Inferior parietal cortex (tissue), 1 donor: ENCODE results near the gene SLC1A7.

Source experiments
- DNase-seq: peaks from one replicate; pipeline ENCODE4 v3.0.0-alpha.2; 2016; ENCODE audit errors: extremely low spot score

Gene SLC1A7

DNA sequence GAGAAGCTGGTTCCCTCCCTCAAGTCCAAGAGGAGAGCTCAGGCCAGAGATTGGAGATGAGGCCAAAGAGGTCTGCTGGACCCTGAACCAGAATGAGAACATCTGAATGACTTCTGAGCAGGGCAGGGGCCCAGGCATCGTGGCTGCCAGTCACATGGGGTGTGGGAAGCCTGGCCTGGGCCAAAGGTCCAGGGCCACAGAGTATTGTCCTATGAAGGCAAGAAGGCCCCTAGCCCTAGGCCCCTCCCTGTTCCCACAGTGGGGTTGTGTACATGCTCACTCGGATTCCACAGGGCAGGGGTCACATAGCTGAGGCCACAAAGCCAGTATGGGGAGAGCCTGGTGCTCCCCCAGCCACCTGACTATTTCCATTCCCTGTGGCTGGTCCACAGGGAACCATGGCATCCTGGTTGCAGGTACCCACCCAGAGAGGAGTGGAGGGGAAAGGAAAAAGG is 18.5 kb upstream of the SLC1A7 start:
- DNase-seq, result no peak

DNA sequence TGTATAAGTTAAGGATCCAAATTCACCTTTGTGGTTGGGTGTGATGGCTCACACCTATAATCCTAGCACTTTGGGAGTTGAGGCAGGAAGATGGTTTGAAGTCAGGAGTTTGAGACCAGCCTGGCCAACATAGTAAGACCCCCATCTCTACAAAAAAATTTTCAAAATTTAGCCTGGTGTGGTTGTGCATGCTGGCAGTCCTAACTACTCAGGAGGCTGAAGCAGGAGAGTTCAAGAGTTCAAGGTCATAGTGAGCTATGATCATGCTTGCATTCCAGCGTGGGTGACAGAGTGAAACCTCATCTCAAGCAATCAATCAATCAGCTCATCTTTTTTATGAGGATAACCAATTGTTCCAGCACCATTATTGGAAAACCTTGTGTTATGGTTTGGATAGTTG is 16.5 kb upstream of the SLC1A7 start:
- DNase-seq, result no peak

GRCh38 chr1:53156783-53157182 is 14.3 kb upstream of the SLC1A7 start:
- DNase-seq, result no peak

DNA sequence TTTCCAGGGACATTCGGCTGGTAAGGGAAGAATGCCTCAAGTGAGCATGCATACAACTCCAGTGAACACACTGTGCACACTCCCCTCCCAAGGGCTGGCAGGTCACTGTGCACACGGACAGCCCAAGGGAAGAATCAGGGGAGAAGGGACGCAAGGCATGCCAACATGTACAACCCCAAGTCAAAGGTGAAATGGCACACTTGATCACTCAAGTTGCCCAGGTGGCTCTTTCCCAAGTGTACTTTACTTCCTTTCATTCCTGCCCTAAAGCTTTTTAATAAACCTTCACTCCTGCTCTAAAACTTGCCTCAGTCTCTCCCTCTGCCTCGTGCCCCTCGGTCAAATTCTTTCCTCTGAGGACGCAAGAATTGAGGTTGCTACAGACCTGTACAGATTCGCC is 13.5 kb upstream of the SLC1A7 start:
- DNase-seq, result no peak

DNA sequence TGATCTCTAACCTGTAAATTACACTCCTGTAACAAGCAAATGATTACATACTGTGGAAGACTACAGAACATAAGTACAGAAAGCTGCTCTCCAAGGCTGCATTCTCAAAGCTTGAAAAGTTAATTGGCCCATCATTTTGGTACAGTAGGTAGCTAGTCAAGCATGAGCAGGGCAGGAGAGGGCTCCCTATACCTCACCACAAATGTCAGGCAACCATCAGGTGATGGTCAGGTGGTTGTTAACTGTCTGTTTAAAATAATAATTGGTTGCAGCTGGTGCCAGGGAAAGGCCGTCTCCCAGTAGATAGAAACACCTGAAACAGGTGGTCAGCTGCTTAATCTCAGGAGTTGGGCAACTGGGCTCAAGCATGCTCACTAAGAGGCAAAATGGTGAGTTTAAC is 13.1 kb upstream of the SLC1A7 start:
- no peak for DNase-seq

GRCh38 chr1:53154859-53155438 is 12.5 kb upstream of the SLC1A7 start:
- no peak for DNase-seq

GRCh38 chr1:53153752-53154151 is 11.3 kb upstream of the SLC1A7 start:
- DNase-seq, result no peak

- no peak for DNase-seq
Observed at GRCh38 chr1:53148123-53148522, 5.7 kb upstream of the SLC1A7 start.

DNA sequence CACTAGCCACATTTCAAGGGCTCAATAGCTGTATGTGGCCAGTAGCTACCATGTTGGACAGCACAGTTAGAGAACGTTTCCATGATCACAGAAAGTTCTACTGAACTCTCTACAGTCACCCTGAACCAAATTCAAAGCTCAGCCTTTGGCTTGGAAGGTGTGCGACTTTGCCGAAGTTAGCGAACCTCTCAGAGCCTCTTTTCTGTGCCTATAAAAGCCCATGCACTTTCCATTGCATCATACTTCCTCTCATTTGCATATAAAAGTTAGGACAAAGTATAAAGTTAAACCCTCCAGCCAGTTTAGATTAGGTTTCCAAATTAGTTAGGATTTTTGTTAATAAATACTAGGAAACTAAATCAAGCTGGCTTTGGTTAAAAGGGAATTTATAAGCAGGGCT is 4.7 kb upstream of the SLC1A7 start:
- DNase-seq, result no peak

GRCh38 chr1:53145942-53146708 is 3.7 kb upstream of the SLC1A7 start:
- no peak for DNase-seq

DNA sequence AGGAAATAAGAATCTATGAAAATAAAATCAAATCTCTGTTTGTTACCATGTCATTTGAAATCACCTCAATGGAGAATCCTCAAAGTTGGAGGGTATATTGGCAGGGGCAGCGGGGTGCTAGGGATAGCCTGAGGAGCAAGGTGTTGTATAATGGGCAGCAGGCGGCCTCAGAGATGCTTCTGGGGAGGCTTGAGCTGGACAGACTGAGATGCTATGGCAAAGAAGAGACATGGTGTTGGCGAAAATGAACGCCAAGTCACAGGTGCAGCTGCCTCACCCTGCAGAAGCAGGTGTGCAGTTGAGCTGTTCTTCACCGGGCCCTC is 3.1 kb upstream of the SLC1A7 start:
- DNase-seq, result no peak

DNA sequence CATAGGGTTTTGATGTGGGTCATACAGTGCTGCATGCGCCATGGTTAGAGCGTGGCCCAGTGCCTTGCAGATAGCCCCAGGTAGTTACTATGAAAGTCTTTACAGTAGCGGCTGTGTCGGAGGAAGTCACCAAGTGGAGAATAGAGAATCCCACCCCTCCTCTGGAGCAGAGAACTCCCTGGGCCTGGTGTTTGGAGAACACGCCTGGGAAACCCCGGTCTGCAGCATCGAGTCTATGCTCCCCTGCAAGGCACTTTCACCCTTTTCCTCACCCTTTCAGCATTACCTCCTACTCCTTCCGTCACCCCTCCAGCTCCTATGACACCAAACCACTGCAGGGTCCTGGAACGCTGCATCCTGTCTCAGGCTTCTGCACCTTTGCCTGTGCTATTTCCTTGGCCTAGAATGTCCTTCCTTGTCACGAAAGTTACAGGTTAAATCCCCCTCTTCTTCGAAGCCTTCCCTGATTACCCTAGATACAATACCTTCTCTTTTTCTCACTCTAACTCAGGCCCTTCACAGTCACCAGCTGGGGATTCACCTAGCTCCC is 2.7 kb upstream of the SLC1A7 start:
- no peak for DNase-seq

- DNase-seq, result no peak
Observed at GRCh38 chr1:53144201-53144600, 1.8 kb upstream of the SLC1A7 start.

DNA sequence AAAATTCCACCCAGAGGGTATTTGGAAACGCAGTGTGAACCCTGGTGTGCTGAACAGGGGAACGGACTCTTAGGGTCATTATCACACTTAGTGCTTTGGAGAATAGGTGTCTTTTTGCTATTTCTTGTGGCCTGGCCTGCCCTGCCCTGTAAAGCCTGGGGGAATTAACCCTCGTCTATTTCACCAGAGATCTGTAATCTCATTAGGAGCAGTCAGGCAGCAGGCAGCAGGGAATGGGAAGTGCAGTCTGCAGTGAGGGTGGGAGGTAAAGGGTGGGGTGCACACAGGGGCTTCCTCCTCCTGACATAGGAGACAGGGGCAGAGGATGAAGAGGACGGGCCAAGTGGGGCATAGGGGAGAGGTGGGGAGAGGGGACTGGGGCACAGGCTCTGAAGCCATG is 1.1 kb upstream of the SLC1A7 start:
- DNase-seq, result no peak

GRCh38 chr1:53141487-53142055 is 867 bp downstream of the SLC1A7 start:
- no peak for DNase-seq

GRCh38 chr1:53140451-53140850 is 2.0 kb downstream of the SLC1A7 start:
- DNase-seq, result no peak

DNA sequence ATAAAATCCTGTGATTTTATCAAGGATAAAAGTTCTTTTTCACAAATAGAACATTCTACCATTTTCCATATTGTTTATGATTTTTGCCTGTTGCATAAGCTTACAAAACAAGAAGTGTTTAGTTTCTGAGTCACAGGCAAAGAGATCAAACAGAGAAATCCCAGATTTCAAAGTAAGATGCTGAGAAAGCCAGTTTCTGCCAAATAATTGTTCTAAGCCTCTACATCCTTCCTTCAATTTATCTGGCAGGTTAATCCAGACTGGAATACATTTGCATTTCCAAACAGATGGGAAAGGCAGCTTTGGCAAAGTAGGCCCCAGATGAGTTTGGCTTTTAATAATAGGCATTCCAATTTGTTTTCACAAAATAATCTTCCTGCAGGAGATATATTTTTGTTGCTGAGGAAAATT is 2.5 kb downstream of the SLC1A7 start:
- DNase-seq, result peak; percentile 27

DNA sequence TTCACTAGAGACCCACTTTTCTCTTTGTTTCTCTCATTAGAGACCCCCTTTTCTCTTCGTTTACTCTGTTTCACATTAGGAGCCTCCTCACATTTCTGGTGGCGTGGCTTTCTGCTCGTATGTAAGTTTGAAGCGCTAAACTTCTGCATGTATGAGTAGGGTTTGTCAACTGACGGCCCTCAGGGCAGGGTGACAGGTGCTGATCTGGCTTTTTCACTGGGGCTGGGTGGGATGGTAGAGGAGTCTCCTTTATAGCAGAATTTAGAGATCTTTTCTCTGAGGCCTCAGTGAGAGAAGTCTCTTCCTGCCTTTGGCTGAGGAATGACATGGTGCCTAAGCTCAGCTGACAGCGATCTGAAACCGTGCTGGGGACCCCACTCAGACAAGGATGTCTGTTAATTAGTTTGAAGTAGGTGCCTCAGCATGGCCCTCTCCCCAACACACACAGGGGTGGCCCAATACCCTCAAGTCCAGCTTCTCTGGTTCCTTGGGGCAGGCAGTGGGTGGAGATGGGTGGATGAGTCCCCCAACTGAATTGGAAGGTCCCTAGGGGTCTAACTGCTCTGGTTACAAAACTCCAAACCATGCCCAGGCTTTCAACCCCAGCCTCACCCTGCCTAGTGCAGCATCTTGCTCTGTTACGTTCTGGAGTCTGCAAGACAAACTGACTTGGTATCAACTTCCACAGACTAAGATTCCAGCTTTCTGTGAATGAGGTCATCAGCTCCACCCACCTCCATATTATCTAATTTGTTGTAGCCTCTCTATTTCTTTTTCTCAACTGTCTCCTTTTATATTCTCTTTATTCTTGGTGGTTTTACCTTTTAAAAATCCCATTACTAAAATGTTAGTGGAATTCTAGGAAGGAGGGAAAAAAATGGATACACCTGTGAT is 3.2 kb downstream of the SLC1A7 start:
- DNase-seq, result no peak

DNA sequence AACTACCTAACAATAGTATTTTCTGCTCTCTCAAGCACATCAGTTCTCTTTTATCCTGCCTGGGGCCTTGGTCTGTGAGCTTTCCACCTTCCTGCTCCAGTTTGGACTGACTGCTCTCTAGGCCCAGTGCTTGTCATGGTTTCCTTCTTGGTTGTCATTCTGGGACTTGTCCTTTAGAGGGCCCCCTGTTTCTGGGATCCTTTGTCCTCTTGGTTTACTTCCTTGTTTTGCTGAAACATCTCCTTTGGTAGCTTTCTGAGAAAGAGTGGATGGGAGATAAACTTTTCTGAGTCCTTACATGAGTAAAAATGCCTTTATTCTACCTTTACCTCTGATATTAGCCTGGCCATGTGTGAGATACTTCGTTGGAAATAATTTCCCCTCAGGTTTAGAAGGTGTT is 4.7 kb downstream of the SLC1A7 start:
- DNase-seq, result no peak

GRCh38 chr1:53135735-53136114 is 6.7 kb downstream of the SLC1A7 start:
- DNase-seq, result no peak

DNA sequence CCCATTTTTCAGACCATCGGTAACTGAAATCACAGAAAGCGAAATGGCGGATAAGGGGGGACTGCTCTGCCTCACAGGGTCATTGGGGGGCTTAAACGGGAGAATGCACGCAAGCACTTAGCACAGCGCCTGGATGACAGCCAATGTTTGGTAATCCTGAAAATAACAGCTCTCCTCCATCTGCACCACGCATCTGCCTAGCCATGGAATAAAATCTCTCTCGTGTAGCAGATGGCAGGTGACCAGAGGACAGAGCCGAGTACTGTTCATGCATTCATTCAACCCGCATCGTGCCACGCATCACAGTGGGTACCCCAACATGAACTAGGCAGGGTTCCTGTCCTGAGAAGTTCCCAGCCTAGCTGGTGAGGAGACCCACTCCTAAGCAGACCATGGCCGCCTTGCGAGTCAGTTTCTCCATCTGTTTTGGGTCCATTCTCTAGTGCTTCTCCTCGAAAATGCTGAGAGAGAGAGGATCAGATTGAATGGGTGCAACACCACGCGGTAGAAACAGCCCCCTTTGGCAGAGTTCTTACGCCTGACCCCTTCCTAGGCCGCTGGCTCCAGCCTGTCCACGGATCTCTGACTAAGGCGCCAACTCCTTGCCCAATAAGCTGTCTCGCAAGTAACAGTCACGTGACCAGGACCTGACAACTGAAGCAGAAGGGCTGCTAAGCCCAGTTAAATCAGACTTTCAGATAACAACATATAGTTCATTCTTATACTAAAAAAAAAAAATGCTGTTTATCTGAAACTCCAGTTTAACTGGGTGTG is 7.3 kb downstream of the SLC1A7 start:
- peak; percentile 26 for DNase-seq
